Measurements from ENCODE around the gene MSANTD1. TPM values are rescaled to one million over a fixed set of nuclear protein-coding genes. Genes with fewer than 3 reads are reported as not detected.

The MSANTD1 gene
- total RNA-seq, 2 donors from 2014 or later, result 0.40 to 1.3 TPM

GRCh38 chr4:3283916-3284315 is 35.0 kb downstream of the MSANTD1 start:
- intact Hi-C loops (cut with DNase I), result no loop called here
- Histone ChIP-seq H3K9ac (ENCODE audit: low read depth in 2 of 2, low read length in 2 of 2) (no peak overlapping the region), H3K27ac (no peak overlapping the region), H3K27me3 (peaks cover 14% of the 10 kb centered on the region), H3K9me3 (no peaks in the 10 kb centered on the region), H3K4me3 (no peak overlapping the region), H3K4me1 (no peaks in the 10 kb centered on the region), H3K36me3 (no peaks in the 10 kb centered on the region)
- no peak for TF ChIP-seq CTCF (IDR thresholded peaks at IDR 0.05)
- DNase-seq, result peak; percentile 8

- Histone ChIP-seq H3K27ac (no peak overlapping the region), H3K4me3 (no peak overlapping the region), H3K9me3 (no peaks in the 10 kb centered on the region), H3K4me1 (no peaks in the 10 kb centered on the region), H3K36me3 (no peaks in the 10 kb centered on the region), H3K27me3 (peaks cover 14% of the 10 kb centered on the region), H3K9ac (ENCODE audit: low read depth in 2 of 2, low read length in 2 of 2) (no peak overlapping the region)
- intact Hi-C loops (cut with DNase I), result no loop called here
- peak; percentile 10 for DNase-seq
- TF ChIP-seq CTCF (IDR thresholded peaks at IDR 0.05), result no peak
These were observed 36.0 kb downstream of the MSANTD1 start for GRCh38 chr4:3284734-3285557.

GRCh38 chr4:3285558-3286334 is 36.8 kb downstream of the MSANTD1 start:
- Histone ChIP-seq H3K9ac (ENCODE audit: low read depth in 2 of 2, low read length in 2 of 2) (peak overlapping the region in 1 of 2 donors; percentile 35), H3K4me1 (no peaks in the 10 kb centered on the region), H3K9me3 (no peaks in the 10 kb centered on the region), H3K27me3 (peaks cover 14% of the 10 kb centered on the region), H3K4me3 (no peak overlapping the region), H3K36me3 (no peaks in the 10 kb centered on the region), H3K27ac (no peak overlapping the region)
- no peak for TF ChIP-seq CTCF (IDR thresholded peaks at IDR 0.05)
- intact Hi-C loops (cut with DNase I), result no loop called here
- DNase-seq, result no peak

GRCh38 chr4:3286335-3287175 is 37.6 kb downstream of the MSANTD1 start:
- no peak overlapping the region for H3K27ac ChIP-seq
- peaks cover 2% of the 10 kb centered on the region for H3K4me1 ChIP-seq
- TF ChIP-seq CTCF (IDR thresholded peaks at IDR 0.05), result no peak
- intact Hi-C loops (cut with DNase I), result no loop called here
- no peak for DNase-seq
- H3K27me3 ChIP-seq, result peaks cover 14% of the 10 kb centered on the region
- H3K36me3 ChIP-seq, result no peaks in the 10 kb centered on the region
- H3K4me3 ChIP-seq, result no peak overlapping the region
- no peaks in the 10 kb centered on the region for H3K9me3 ChIP-seq
- no peak overlapping the region for H3K9ac ChIP-seq (ENCODE audit: low read depth in 2 of 2, low read length in 2 of 2)

Measured in colonic mucosa (tissue), 4 donors.